ENCODE measurements around the gene VENTX.

The VENTX gene

GRCh38 chr10:133276100-133276434, 38.4 kb downstream of the VENTX start:
- DNase-seq (ENCODE audit: extremely low read depth, low read depth) = no peak
- no peak for TF ChIP-seq CTCF (IDR thresholded peaks at IDR 0.05; ENCODE audit: low read depth, low read length)

GRCh38 chr10:133276435-133277201, 39.0 kb downstream of the VENTX start, which contains the start of gene ADAM8:
TSS of gene ADAM8 (minus strand) at chr10:133276868. CDS start at chr10:133276817, 51 bp downstream.
- DNase-seq (ENCODE audit: extremely low read depth, low read depth) = no peak
- no peak for TF ChIP-seq CTCF (IDR thresholded peaks at IDR 0.05; ENCODE audit: low read depth, low read length)

- DNase-seq (ENCODE audit: extremely low read depth, low read depth) = no peak
- no peak for TF ChIP-seq CTCF (IDR thresholded peaks at IDR 0.05; ENCODE audit: low read depth, low read length)
Measured at GRCh38 chr10:133277277-133277992, 39.8 kb downstream of the VENTX start.

GRCh38 chr10:133277993-133278576, 40.4 kb downstream of the VENTX start:
- no peak for DNase-seq (ENCODE audit: extremely low read depth, low read depth)
- no peak for TF ChIP-seq CTCF (IDR thresholded peaks at IDR 0.05; ENCODE audit: low read depth, low read length)

GRCh38 chr10:133278577-133279265, 41.1 kb downstream of the VENTX start:
- no peak for DNase-seq (ENCODE audit: extremely low read depth, low read depth)

More at GRCh38 chr10:133278577-133279265, 41.1 kb downstream of the VENTX start:
- no peak for TF ChIP-seq CTCF (IDR thresholded peaks at IDR 0.05; ENCODE audit: low read depth, low read length)
